A673 (cell line): ENCODE measurements around the gene ALX3.

Source experiments
- EZH2 ChIP-seq: fragments of 200-600 bp; sonication (generic); IDR thresholded peaks from 2 replicates; pipeline ENCODE4 v1.6.1; 2017; ENCODE audit warnings: borderline replicate concordance, low read depth, mild to moderate bottlenecking, mixed read lengths, antibody characterized with exemption, low read length; ENCODE audit not compliant: poor library complexity, severe bottlenecking
- TF ChIP-seq, protein P1 (sequence below): fragments of 300-800, 200-600 bp; sonication (generic); conservative IDR thresholded peaks from 2 replicates; pipeline ENCODE4 v1.5.1; 2017; ENCODE audit warnings: low read depth, mild to moderate bottlenecking, antibody characterized with exemption, low read length, moderate library complexity, mixed read lengths

GRCh38 chr1:110114784-110115183 lies 44.3 kb upstream of the ALX3 start:
- TF ChIP-seq, protein P1, sequence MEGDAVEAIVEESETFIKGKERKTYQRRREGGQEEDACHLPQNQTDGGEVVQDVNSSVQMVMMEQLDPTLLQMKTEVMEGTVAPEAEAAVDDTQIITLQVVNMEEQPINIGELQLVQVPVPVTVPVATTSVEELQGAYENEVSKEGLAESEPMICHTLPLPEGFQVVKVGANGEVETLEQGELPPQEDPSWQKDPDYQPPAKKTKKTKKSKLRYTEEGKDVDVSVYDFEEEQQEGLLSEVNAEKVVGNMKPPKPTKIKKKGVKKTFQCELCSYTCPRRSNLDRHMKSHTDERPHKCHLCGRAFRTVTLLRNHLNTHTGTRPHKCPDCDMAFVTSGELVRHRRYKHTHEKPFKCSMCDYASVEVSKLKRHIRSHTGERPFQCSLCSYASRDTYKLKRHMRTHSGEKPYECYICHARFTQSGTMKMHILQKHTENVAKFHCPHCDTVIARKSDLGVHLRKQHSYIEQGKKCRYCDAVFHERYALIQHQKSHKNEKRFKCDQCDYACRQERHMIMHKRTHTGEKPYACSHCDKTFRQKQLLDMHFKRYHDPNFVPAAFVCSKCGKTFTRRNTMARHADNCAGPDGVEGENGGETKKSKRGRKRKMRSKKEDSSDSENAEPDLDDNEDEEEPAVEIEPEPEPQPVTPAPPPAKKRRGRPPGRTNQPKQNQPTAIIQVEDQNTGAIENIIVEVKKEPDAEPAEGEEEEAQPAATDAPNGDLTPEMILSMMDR, result no peak
- no peak for TF ChIP-seq EZH2
